HG03025 (cell line): ENCODE data around the gene MR1.

ENCODE experiments used
- ATAC-seq: cut with Tn5 transposase; IDR thresholded peaks from one replicate; pipeline ENCODE4 v1.9.1; 2021; ENCODE audit warnings: mild to moderate bottlenecking, moderate library complexity; ENCODE audit not compliant: unreplicated experiment, low FRiP score

The MR1 gene

GRCh38 chr1:181061891-181062835, 28.4 kb downstream of the MR1 start:
- ATAC-seq, result peak; percentile 90

DNA sequence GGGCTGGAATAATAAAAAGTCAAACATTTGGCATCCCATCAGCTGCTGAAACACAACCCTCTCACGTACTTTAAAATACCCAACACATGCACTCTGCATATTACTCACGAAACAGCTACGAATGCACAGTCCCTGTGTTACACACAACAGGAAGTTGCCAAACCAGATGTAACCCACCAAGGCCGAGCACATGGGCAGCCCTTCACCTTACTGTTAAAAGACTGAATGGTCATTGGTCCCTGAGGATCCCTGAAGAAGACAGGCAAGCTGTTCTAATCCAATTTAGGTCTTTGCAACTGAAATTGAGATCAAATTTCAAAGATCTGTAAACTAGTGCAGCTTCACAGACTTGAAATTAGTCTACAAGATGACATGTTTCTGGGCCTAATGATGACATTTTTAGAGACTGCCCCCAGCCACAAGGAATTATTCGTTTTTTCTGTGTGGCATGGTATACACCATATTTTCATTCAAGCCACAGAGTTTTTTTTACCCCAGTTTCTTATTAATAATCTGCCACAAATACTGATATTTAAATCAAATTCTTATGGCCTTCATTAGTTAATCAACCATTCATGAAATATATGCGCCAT, 29.1 kb downstream of the MR1 start:
- ATAC-seq, result peak; percentile 58

DNA sequence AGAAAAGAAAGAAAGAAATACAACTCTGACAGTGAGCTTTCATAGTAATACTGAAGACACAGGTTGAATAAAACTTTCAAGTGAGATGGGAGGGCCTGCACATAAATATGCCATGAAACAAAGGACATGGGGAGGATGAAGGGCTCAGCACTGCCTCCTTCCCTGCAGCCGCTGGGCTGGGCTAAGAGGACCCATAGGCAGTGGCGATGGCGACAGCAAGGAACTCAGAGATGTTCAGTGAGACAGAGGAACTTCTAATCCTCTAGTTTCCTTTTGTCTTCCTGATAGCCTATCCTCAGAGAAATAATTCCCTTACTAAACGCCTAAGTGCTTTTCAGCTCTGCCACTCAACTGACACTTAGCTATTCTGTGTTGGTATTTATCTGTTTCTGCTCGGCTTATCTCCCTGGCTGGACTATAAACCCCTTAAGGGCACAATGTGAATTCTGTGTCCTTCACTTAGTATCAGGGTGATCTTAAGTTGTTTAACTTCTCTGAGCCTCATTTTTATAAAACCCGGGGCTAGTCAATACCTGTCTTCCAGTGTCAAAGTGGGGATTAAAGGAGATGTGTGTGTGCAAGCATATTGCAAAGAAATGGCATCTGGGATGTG, 30.3 kb downstream of the MR1 start:
- ATAC-seq, result no peak

- no peak for ATAC-seq
Observed at GRCh38 chr1:181064702-181065101, 30.9 kb downstream of the MR1 start.

DNA sequence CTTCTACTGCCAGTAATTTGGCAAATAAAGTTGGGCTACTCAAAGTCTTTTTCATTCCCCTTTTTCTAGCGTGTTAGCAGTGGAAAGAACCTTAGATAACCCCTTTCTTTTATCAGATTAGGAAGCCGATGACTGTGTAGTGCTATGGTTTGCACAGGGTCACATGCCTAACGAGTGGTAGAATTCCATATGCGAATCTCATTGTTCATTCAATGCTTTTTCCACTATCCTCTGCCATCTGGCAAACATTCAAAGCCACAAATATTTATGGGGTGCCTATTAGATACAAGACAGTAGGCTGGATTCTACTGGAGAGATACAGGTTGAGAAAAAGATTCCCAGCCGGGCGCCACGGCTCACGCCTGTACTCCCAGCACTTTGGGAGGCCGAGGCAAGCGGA, 39.9 kb downstream of the MR1 start:
- ATAC-seq, result no peak

GRCh38 chr1:181075766-181076350, 42.1 kb downstream of the MR1 start:
- ATAC-seq, result no peak

- no peak for ATAC-seq
Observed at GRCh38 chr1:181076852-181077251, 43.1 kb downstream of the MR1 start.

- ATAC-seq, result no peak
Observed at GRCh38 chr1:181077576-181078242, 43.9 kb downstream of the MR1 start.

DNA sequence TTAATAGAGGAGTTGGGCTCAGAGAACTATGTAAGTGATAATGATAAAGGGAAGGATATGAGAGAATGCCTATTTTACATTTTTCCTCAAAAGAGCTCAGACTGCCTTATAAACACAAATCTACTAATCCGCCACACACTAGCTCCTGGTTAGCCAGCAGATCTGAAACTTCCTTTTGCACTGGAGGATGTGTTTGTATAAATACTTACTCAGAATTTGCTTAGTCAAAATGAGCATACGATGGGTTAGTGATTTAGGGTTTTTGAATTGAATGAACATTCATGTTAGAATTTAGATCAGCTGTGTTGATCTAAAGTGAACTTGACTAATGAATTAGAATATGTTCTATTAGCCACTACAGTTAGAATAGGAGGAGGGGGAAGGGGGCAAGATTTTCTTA, 45.6 kb downstream of the MR1 start:
- ATAC-seq, result no peak

GRCh38 chr1:181079920-181080319, 46.1 kb downstream of the MR1 start:
- no peak for ATAC-seq

- no peak for ATAC-seq
Observed at GRCh38 chr1:181080556-181080955, 46.8 kb downstream of the MR1 start.

GRCh38 chr1:181081395-181081794, 47.6 kb downstream of the MR1 start:
- no peak for ATAC-seq

GRCh38 chr1:181083842-181084605, 50.2 kb downstream of the MR1 start:
- ATAC-seq, result no peak

DNA sequence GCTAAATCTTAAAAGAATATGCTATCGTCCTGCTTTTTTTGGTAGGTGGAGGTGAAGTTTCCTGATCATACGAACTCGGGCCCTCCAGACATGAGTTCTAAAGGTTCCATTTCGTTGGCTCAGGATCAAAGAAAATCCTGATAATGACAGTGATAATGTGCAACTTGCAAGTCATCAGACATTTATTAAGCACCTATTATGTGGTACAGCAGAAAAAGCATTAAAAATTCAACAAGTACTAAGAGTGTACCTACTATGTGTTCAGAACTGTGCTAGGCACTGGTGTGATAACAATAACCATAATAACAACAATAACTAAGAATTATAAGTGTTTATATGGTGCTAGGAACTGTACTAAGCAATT, 50.8 kb downstream of the MR1 start:
- ATAC-seq, result no peak

GRCh38 chr1:181086091-181086490, 52.3 kb downstream of the MR1 start:
- ATAC-seq, result no peak

DNA sequence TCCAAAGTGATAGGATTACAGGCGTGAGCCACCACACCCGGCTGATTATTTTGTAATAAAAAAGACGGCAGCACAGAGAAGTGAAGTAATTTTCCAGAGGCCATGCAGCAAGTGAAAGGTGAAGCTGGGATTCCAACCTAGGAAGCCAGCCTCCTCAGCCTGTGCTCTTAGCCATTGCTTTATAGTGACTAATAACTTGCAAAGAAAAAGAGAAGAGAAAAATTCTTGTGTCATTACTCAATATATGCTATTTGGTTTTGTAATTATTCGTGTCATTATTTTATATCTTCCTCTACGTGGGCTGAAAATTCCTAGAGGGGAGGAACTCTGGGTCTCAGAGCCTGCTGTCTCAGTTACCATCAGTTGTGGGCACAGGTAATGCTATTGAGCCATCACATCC, 53.1 kb downstream of the MR1 start:
- no peak for ATAC-seq

DNA sequence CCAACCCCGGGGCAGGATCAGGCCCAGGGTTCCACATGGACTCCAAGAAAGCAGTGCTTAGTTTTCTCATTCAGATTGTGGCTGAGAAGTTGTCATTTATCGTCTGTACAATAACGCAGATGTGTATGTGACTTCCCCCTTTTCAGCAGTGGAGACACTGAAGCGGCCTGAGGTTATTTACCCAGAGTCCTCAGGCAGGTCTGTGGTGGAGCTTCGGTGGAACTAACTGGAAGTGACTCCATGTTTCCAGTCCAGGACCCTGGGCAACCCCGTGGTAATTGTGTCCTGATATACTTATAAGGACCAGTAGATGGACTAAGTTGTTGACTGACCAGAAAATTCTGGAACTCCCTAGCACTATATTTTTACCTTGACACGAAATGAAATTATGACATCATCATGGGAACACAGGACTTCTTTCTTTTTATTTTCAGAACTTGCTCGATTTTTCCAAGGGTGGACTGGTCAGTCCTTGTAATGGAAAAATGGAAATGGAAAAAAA, 53.7 kb downstream of the MR1 start:
- no peak for ATAC-seq

- ATAC-seq, result peak; percentile 78
Observed at GRCh38 chr1:181088079-181089016, 54.6 kb downstream of the MR1 start, which contains the start of gene IER5. IER5 (plus strand) TSS chr1:181088700; CDS start chr1:181088903, 203 bp downstream.
